Activated T-cell treated with anti-CD3 and anti-CD28 coated beads, Interleukin-2, amount 50 U/mL, for 24 hours (primary cell): ENCODE measurements around the gene PHLPP1.

Experiments used
- DNase-seq: peaks from one replicate; pipeline ENCODE4 v3.0.0-alpha.2; 2020
- H3K27ac Mint-ChIP-seq: 2 replicates; pipeline ENCODE4 v1.8.0; 2020; ENCODE audit warnings: mild to moderate bottlenecking, mixed read lengths
- H3K27me3 Mint-ChIP-seq: 2 replicates; pipeline ENCODE4 v1.8.0; 2020; ENCODE audit warnings: mixed read lengths
- H3K36me3 Mint-ChIP-seq: 2 replicates; pipeline ENCODE4 v1.8.0; 2020; ENCODE audit warnings: low read depth, mixed read lengths
- H3K4me1 Mint-ChIP-seq: 2 replicates; pipeline ENCODE4 v1.8.0; 2020; ENCODE audit warnings: low read depth, mixed read lengths
- H3K4me3 Mint-ChIP-seq: 2 replicates; pipeline ENCODE4 v1.8.0; 2020; ENCODE audit warnings: mild to moderate bottlenecking, moderate library complexity, mixed read lengths
- H3K9me3 Mint-ChIP-seq: 2 replicates; pipeline ENCODE4 v1.8.0; 2020; ENCODE audit warnings: mixed read lengths

PHLPP1 gene

GRCh38 chr18:62865498-62865897 is 150.2 kb downstream of the PHLPP1 start:
- Mint-ChIP-seq H3K27ac (no peak overlapping the region), H3K36me3 (peaks cover 4% of the 10 kb centered on the region), H3K4me1 (peaks cover 17% of the 10 kb centered on the region), H3K4me3 (no peak overlapping the region), H3K27me3 (no peaks in the 10 kb centered on the region), H3K9me3 (no peaks in the 10 kb centered on the region)
- DNase-seq: no peak

- Mint-ChIP-seq H3K27me3 (no peaks in the 10 kb centered on the region), H3K9me3 (no peaks in the 10 kb centered on the region), H3K4me3 (no peak overlapping the region), H3K27ac (no peak overlapping the region), H3K4me1 (peaks cover 19% of the 10 kb centered on the region), H3K36me3 (peaks cover under 1% of the 10 kb centered on the region)
- no peak for DNase-seq
Observed at GRCh38 chr18:62867534-62867933, 152.2 kb downstream of the PHLPP1 start.

GRCh38 chr18:62868645-62869044 is 153.3 kb downstream of the PHLPP1 start:
- Mint-ChIP-seq H3K36me3 (no peaks in the 10 kb centered on the region), H3K27ac (no peak overlapping the region), H3K9me3 (no peaks in the 10 kb centered on the region), H3K4me1 (peaks cover 19% of the 10 kb centered on the region), H3K4me3 (no peak overlapping the region), H3K27me3 (no peaks in the 10 kb centered on the region)
- no peak for DNase-seq

- no peaks in the 10 kb centered on the region for H3K36me3 Mint-ChIP-seq
- no peak overlapping the region for H3K27ac Mint-ChIP-seq
- no peaks in the 10 kb centered on the region for H3K27me3 Mint-ChIP-seq
- no peaks in the 10 kb centered on the region for H3K9me3 Mint-ChIP-seq
- H3K4me3 Mint-ChIP-seq: no peak overlapping the region
- DNase-seq: no peak
- peaks cover 21% of the 10 kb centered on the region for H3K4me1 Mint-ChIP-seq
Observed at GRCh38 chr18:62870643-62871042, 155.3 kb downstream of the PHLPP1 start.

- no peak for DNase-seq
- Mint-ChIP-seq H3K9me3 (no peaks in the 10 kb centered on the region), H3K27ac (no peak overlapping the region), H3K4me1 (peaks cover 20% of the 10 kb centered on the region), H3K36me3 (no peaks in the 10 kb centered on the region), H3K4me3 (no peak overlapping the region), H3K27me3 (no peaks in the 10 kb centered on the region)
Observed at GRCh38 chr18:62875323-62875722, 160.0 kb downstream of the PHLPP1 start.

GRCh38 chr18:62876111-62876510 is 160.8 kb downstream of the PHLPP1 start:
- peaks cover 23% of the 10 kb centered on the region for H3K4me1 Mint-ChIP-seq
- no peaks in the 10 kb centered on the region for H3K36me3 Mint-ChIP-seq
- H3K9me3 Mint-ChIP-seq: no peaks in the 10 kb centered on the region
- H3K27ac Mint-ChIP-seq: no peak overlapping the region
- H3K4me3 Mint-ChIP-seq: no peak overlapping the region
- no peak for DNase-seq
- H3K27me3 Mint-ChIP-seq: no peaks in the 10 kb centered on the region

- no peak for DNase-seq
- no peaks in the 10 kb centered on the region for H3K27me3 Mint-ChIP-seq
- no peaks in the 10 kb centered on the region for H3K36me3 Mint-ChIP-seq
- no peaks in the 10 kb centered on the region for H3K9me3 Mint-ChIP-seq
- peaks cover 28% of the 10 kb centered on the region for H3K4me1 Mint-ChIP-seq
- H3K4me3 Mint-ChIP-seq: no peak overlapping the region
- H3K27ac Mint-ChIP-seq: no peak overlapping the region
Observed at GRCh38 chr18:62876828-62877227, 161.5 kb downstream of the PHLPP1 start.

GRCh38 chr18:62877411-62878221 is 162.3 kb downstream of the PHLPP1 start:
- H3K9me3 Mint-ChIP-seq: no peaks in the 10 kb centered on the region
- H3K4me1 Mint-ChIP-seq: peaks cover 28% of the 10 kb centered on the region
- H3K27ac Mint-ChIP-seq: no peak overlapping the region
- DNase-seq: no peak
- H3K4me3 Mint-ChIP-seq: no peak overlapping the region
- no peaks in the 10 kb centered on the region for H3K27me3 Mint-ChIP-seq
- no peaks in the 10 kb centered on the region for H3K36me3 Mint-ChIP-seq

- Mint-ChIP-seq H3K4me1 (peaks cover 28% of the 10 kb centered on the region), H3K27me3 (no peaks in the 10 kb centered on the region), H3K9me3 (no peaks in the 10 kb centered on the region), H3K27ac (no peak overlapping the region), H3K4me3 (no peak overlapping the region), H3K36me3 (no peaks in the 10 kb centered on the region)
- no peak for DNase-seq
Observed at GRCh38 chr18:62878305-62878704, 163.0 kb downstream of the PHLPP1 start.

- Mint-ChIP-seq H3K27me3 (no peaks in the 10 kb centered on the region), H3K4me3 (no peak overlapping the region), H3K9me3 (no peaks in the 10 kb centered on the region), H3K4me1 (peaks cover 26% of the 10 kb centered on the region), H3K36me3 (no peaks in the 10 kb centered on the region), H3K27ac (peak overlapping the region; percentile 44)
- DNase-seq: no peak
Observed at GRCh38 chr18:62880034-62880433, 164.7 kb downstream of the PHLPP1 start.

GRCh38 chr18:62880673-62881364 is 165.5 kb downstream of the PHLPP1 start:
- H3K36me3 Mint-ChIP-seq: no peaks in the 10 kb centered on the region
- no peaks in the 10 kb centered on the region for H3K9me3 Mint-ChIP-seq
- H3K27me3 Mint-ChIP-seq: no peaks in the 10 kb centered on the region
- no peak for DNase-seq
- H3K27ac Mint-ChIP-seq: peak overlapping the region; percentile 45
- peaks cover 26% of the 10 kb centered on the region for H3K4me1 Mint-ChIP-seq
- H3K4me3 Mint-ChIP-seq: no peak overlapping the region

- Mint-ChIP-seq H3K36me3 (no peaks in the 10 kb centered on the region), H3K27me3 (no peaks in the 10 kb centered on the region), H3K4me1 (peaks cover 26% of the 10 kb centered on the region), H3K9me3 (no peaks in the 10 kb centered on the region), H3K27ac (peak overlapping the region; percentile 64), H3K4me3 (no peak overlapping the region)
- DNase-seq: no peak
Observed at GRCh38 chr18:62881509-62882016, 166.2 kb downstream of the PHLPP1 start.

- no peak for DNase-seq
- no peaks in the 10 kb centered on the region for H3K36me3 Mint-ChIP-seq
- no peak overlapping the region for H3K27ac Mint-ChIP-seq
- H3K4me3 Mint-ChIP-seq: no peak overlapping the region
- H3K9me3 Mint-ChIP-seq: no peaks in the 10 kb centered on the region
- H3K4me1 Mint-ChIP-seq: peaks cover 24% of the 10 kb centered on the region
- no peaks in the 10 kb centered on the region for H3K27me3 Mint-ChIP-seq
Observed at GRCh38 chr18:62883937-62884735, 168.8 kb downstream of the PHLPP1 start.

- H3K4me3 Mint-ChIP-seq: no peak overlapping the region
Observed at GRCh38 chr18:62885804-62886203, 170.5 kb downstream of the PHLPP1 start.

More at GRCh38 chr18:62885804-62886203, 170.5 kb downstream of the PHLPP1 start:
- Mint-ChIP-seq H3K27ac (no peak overlapping the region), H3K9me3 (no peaks in the 10 kb centered on the region), H3K36me3 (no peaks in the 10 kb centered on the region), H3K4me1 (peaks cover 10% of the 10 kb centered on the region), H3K27me3 (no peaks in the 10 kb centered on the region)
- DNase-seq: no peak
